HL-60 (cell line): Measurements from ENCODE around the gene CERS4.

Source experiments
- CTCF ChIP-seq: IDR thresholded peaks from one replicate; pipeline ENCODE4 v1.5.1; 2011; ENCODE audit warnings: low read length, control low read depth, inconsistent platforms; ENCODE audit not compliant: insufficient read depth
- POLR2AphosphoS5 ChIP-seq: IDR thresholded peaks from 2 replicates; pipeline ENCODE4 v1.6.1; 2012; ENCODE audit warnings: low read depth
- SPI1 ChIP-seq: IDR thresholded peaks from 2 replicates; pipeline ENCODE4 v1.6.1; 2012; ENCODE audit warnings: low read depth, mild to moderate bottlenecking, borderline replicate concordance

- TF ChIP-seq CTCF (no peak), SPI1 (no peak), POLR2AphosphoS5 (no peak)
Observed at GRCh38 chr19:8212212-8212611, 3.0 kb downstream of the CERS4 start.
